HCEC 1CT (cell line): Measurements from ENCODE around the gene TMSB15B.
"Not testable (repeated sequence)": the region's sequence is repeated elsewhere in the genome, so short reads cannot be mapped to it uniquely, and the experiment has no call there.

Experiments
- DNase-seq: peaks from one replicate; pipeline ENCODE4 v3.0.0-alpha.2; 2017

The TMSB15B gene

GRCh38 chrX:103962411-103963278 is at the start of gene TMSB15B:
TSS of gene TMSB15B (plus strand) at chrX:103962627.
- not testable (repeated sequence) for DNase-seq

- no peak for DNase-seq
Measured at GRCh38 chrX:103913356-103914020, 48.9 kb upstream of the TMSB15B start.

GRCh38 chrX:103918050-103918449 is 44.4 kb upstream of the TMSB15B start:
- DNase-seq: peak; percentile 47

- peak; percentile 11 for DNase-seq
Measured at GRCh38 chrX:103918571-103919269, 43.7 kb upstream of the TMSB15B start.

GRCh38 chrX:103919270-103919637 is 43.2 kb upstream of the TMSB15B start:
- DNase-seq: peak; percentile 27

- DNase-seq: not testable (repeated sequence)
Measured at GRCh38 chrX:103920515-103920914, 41.9 kb upstream of the TMSB15B start.

GRCh38 chrX:103927030-103927429 is 35.4 kb upstream of the TMSB15B start:
- no peak for DNase-seq

- DNase-seq: no peak
Measured at GRCh38 chrX:103927633-103928032, 34.8 kb upstream of the TMSB15B start.

- no peak for DNase-seq
Measured at GRCh38 chrX:103932133-103932532, 30.3 kb upstream of the TMSB15B start.

GRCh38 chrX:103940257-103940656 is 22.2 kb upstream of the TMSB15B start:
- not testable (repeated sequence) for DNase-seq

- peak; percentile 13 for DNase-seq
Measured at GRCh38 chrX:103941201-103941975, 21.0 kb upstream of the TMSB15B start.

GRCh38 chrX:103949506-103949905 is 12.9 kb upstream of the TMSB15B start:
- no peak for DNase-seq

- no peak for DNase-seq
Measured at GRCh38 chrX:103953353-103953752, 9.1 kb upstream of the TMSB15B start.

- no peak for DNase-seq
Measured at GRCh38 chrX:103954259-103954658, 8.2 kb upstream of the TMSB15B start.

GRCh38 chrX:103960599-103960998 is 1.8 kb upstream of the TMSB15B start:
- not testable (repeated sequence) for DNase-seq

- DNase-seq: not testable (repeated sequence)
Measured at GRCh38 chrX:103983508-103983907, 21.1 kb downstream of the TMSB15B start.

GRCh38 chrX:103999234-103999633 is 36.8 kb downstream of the TMSB15B start:
- no peak for DNase-seq

- no peak for DNase-seq
Measured at GRCh38 chrX:104008831-104009230, 46.4 kb downstream of the TMSB15B start.

- DNase-seq: no peak
Measured at GRCh38 chrX:104013158-104013557, 50.7 kb downstream of the TMSB15B start.

- DNase-seq: no peak
Measured at GRCh38 chrX:104013606-104014005, 51.2 kb downstream of the TMSB15B start, which contains the start of gene H2BW1. TSS of gene H2BW1 (minus strand) at chrX:104013708. CDS start at chrX:104013576, 132 bp downstream.

- DNase-seq: not testable (repeated sequence)
Measured at GRCh38 chrX:104015576-104015975, 53.1 kb downstream of the TMSB15B start.
